ENCODE results near the gene TRIM74.
A peak's percentile ranks its signal among the peaks of the same experiment; 100 is the strongest.
"Not testable (repeated sequence)": the region's sequence is repeated elsewhere in the genome, so short reads cannot be mapped to it uniquely, and the experiment has no call there.

Gene TRIM74

GRCh38 chr7:72968980-72969516 lies at the start of gene TRIM74:
Gene TRIM74, minus strand, starts transcription at chr7:72969466. Its CDS starts 3,309 bp downstream, at chr7:72966157.
- not testable (repeated sequence) for H3K36me3 ChIP-seq (ENCODE audit: control insufficient read depth, insufficient read depth, low read length); H3K27me3 ChIP-seq (replicated peaks; ENCODE audit: control insufficient read depth, insufficient read depth, low read length); DNase-seq (ENCODE audit: extremely low read depth, insufficient read length); H3K4me3 ChIP-seq (replicated peaks; ENCODE audit: low read depth, low read length)

- DNase-seq (ENCODE audit: extremely low read depth, insufficient read length); H3K36me3 ChIP-seq (ENCODE audit: control insufficient read depth, insufficient read depth, low read length); H3K27me3 ChIP-seq (replicated peaks; ENCODE audit: control insufficient read depth, insufficient read depth, low read length): not testable (repeated sequence)
- H3K4me3 ChIP-seq (replicated peaks; ENCODE audit: low read depth, low read length): peak overlapping the region; percentile 62
Measured at GRCh38 chr7:73006491-73006890, 37.2 kb upstream of the TRIM74 start.

DNA sequence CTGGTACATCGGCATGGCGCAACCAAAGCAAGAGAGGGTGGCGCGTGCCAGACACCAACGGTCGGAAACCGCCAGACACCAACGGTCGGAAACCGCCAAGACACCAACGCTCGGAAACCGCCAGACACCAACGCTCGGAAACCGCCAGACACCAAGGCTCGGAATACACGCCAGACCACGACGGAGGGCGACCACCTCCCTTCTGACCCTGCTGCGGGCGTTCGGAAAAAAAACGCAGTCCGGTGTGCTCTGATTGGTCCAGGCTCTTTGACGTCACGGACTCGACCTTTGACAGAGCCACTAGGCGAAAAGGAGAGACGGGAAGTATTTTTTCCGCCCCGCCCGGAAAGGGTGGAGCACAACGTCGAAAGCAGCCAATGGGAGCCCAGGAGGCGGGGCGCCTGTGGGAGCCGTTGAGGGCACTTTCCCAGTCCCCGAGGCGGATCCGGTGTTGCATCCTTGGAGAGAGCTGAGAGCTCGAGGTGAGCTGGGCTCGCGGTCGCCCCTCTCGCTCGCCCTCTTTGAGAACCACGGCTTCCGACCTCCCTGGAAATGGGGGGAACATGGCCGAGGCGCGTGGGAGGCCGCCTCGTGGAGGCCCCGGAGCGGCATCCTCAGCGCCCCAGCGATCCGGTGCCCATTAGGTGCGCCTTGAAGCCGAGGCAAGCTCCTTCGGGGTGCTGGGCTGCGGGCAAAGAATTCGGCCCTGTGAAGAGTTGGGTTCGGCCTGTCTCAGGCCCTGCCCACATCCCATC lies 36.6 kb upstream of the TRIM74 start:
- H3K27me3 ChIP-seq (replicated peaks; ENCODE audit: control insufficient read depth, insufficient read depth, low read length); H3K36me3 ChIP-seq (ENCODE audit: control insufficient read depth, insufficient read depth, low read length); DNase-seq (ENCODE audit: extremely low read depth, insufficient read length): not testable (repeated sequence)
- peak overlapping the region; percentile 71 for H3K4me3 ChIP-seq (replicated peaks; ENCODE audit: low read depth, low read length)

DNA sequence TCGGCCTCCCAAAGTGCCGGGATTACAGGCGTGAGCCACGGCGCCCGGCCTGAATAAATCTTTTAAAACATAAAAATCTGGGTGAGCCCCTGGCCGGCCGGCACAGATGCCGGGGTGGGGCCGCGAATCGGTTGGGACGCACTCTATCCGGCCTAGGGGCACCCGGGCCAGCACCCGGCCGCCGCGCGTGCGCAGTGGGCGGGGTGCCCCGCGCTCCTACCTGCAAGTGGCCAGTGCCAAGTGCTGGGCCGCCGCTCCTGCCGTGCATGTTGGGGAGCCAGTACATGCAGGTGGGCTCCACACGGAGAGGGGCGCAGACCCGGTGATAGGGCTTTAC lies 36.1 kb upstream of the TRIM74 start:
- peak overlapping the region; percentile 70 for H3K4me3 ChIP-seq (replicated peaks; ENCODE audit: low read depth, low read length)
- not testable (repeated sequence) for H3K36me3 ChIP-seq (ENCODE audit: control insufficient read depth, insufficient read depth, low read length); DNase-seq (ENCODE audit: extremely low read depth, insufficient read length); H3K27me3 ChIP-seq (replicated peaks; ENCODE audit: control insufficient read depth, insufficient read depth, low read length)

GRCh38 chr7:72997887-72998468 lies 28.7 kb upstream of the TRIM74 start:
- not testable (repeated sequence) for H3K27me3 ChIP-seq (replicated peaks; ENCODE audit: control insufficient read depth, insufficient read depth, low read length); H3K36me3 ChIP-seq (ENCODE audit: control insufficient read depth, insufficient read depth, low read length); H3K4me3 ChIP-seq (replicated peaks; ENCODE audit: low read depth, low read length); DNase-seq (ENCODE audit: extremely low read depth, insufficient read length)

DNA sequence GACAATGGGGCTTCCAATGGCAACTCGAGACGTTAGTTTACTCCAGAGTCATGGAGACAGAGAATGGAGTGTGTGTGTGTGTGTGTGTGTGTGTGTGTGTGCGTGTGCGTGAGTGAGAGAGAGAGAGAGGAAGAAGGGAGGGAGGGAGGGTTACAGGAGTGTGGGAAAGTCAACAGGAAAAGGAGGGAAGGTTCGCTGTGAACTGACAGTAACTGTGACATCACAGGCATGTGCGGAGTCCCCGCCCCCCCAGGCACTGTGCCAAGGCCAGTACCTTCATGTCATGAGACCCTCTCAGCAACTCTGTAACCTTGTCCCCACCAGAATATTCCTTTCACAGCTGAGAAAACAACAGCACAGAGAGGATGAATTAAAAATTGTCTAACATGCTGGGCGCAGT lies 28.2 kb upstream of the TRIM74 start:
- not testable (repeated sequence) for H3K4me3 ChIP-seq (replicated peaks; ENCODE audit: low read depth, low read length); DNase-seq (ENCODE audit: extremely low read depth, insufficient read length); H3K36me3 ChIP-seq (ENCODE audit: control insufficient read depth, insufficient read depth, low read length); H3K27me3 ChIP-seq (replicated peaks; ENCODE audit: control insufficient read depth, insufficient read depth, low read length)

DNA sequence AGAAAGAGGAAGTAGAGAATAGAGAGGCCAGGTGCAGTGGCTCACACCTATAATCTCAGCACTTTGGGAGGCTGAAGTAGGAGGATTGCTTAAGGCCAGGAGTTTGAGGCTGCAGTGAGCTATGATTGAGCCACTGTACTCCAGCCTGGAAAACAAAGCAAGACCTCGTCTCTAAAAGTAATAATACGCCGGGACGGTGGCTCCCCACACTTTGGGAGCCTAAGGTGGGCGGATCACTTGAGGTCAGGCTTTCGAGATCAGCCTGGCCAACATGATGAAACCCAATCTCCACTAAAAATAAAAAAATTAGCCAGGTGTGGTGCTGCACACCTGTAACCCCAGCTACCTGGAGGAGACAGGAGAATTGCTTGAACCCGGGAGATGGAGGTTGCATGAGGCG lies 26.2 kb upstream of the TRIM74 start:
- not testable (repeated sequence) for H3K4me3 ChIP-seq (replicated peaks; ENCODE audit: low read depth, low read length); DNase-seq (ENCODE audit: extremely low read depth, insufficient read length); H3K36me3 ChIP-seq (ENCODE audit: control insufficient read depth, insufficient read depth, low read length); H3K27me3 ChIP-seq (replicated peaks; ENCODE audit: control insufficient read depth, insufficient read depth, low read length)

DNA sequence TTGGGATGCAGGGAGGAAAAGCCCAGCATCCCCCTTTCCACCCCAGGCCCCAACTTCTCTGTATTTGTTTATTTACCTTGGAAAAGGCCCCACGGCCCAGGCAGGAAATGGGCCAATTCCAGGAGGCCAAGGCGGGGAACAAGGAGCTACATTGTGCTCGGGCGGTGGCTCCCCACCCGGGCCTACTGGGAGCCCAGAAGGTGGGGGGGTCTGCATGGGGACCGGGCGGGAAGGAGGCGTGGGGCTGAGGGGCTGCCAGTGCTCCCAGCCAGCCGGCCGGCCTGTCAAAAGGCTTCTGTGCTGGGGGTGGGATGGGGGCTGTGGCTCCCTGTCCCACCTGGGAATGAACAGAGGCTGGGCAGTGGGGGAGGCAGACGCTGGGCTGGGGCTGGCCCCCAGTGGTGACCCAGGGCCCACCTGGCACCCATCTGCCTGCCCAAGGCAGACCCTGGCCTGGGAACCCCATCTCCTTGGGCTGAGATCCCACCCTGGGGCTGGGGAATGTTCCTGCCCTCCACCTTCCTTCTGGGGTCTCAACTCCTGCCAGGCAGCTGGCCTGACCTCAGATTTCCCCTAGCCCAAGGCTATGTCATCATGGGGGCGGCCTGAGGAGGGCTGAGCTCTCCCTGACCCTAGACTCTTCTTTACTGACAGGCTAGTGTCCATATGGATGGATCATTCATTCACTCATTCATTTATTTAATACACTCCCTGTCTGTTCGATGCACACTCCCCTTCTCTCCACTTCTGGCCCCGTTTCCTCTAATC lies 21.1 kb upstream of the TRIM74 start:
- not testable (repeated sequence) for DNase-seq (ENCODE audit: extremely low read depth, insufficient read length); H3K36me3 ChIP-seq (ENCODE audit: control insufficient read depth, insufficient read depth, low read length); H3K4me3 ChIP-seq (replicated peaks; ENCODE audit: low read depth, low read length); H3K27me3 ChIP-seq (replicated peaks; ENCODE audit: control insufficient read depth, insufficient read depth, low read length)

- H3K4me3 ChIP-seq (replicated peaks; ENCODE audit: low read depth, low read length); H3K36me3 ChIP-seq (ENCODE audit: control insufficient read depth, insufficient read depth, low read length); DNase-seq (ENCODE audit: extremely low read depth, insufficient read length); H3K27me3 ChIP-seq (replicated peaks; ENCODE audit: control insufficient read depth, insufficient read depth, low read length): not testable (repeated sequence)
Measured at GRCh38 chr7:72982084-72982483, 12.8 kb upstream of the TRIM74 start.

GRCh38 chr7:72980382-72980781 lies 11.1 kb upstream of the TRIM74 start:
- H3K27me3 ChIP-seq (replicated peaks; ENCODE audit: control insufficient read depth, insufficient read depth, low read length); DNase-seq (ENCODE audit: extremely low read depth, insufficient read length); H3K36me3 ChIP-seq (ENCODE audit: control insufficient read depth, insufficient read depth, low read length); H3K4me3 ChIP-seq (replicated peaks; ENCODE audit: low read depth, low read length): not testable (repeated sequence)

DNA sequence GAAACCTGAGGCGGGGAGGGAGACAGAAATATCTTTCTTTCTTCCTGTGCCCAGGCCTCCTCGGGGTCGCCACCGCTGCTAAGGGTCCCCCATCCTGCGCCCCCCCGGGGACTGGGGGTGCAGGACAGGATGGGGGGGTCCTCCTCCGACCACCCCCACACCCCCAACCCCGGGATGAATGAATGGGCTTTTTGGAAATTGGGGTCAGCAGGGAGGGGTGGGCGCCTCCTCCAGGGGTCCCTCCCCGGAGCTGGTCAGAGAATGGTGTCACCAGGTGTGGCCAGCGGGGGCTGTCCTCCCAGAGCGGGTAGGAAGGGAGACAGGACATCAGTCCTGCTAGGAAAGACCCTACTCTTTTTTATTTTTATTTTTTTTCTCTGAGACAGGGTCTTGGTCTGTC lies 7.2 kb upstream of the TRIM74 start:
- DNase-seq (ENCODE audit: extremely low read depth, insufficient read length): not testable (repeated sequence)

DNA sequence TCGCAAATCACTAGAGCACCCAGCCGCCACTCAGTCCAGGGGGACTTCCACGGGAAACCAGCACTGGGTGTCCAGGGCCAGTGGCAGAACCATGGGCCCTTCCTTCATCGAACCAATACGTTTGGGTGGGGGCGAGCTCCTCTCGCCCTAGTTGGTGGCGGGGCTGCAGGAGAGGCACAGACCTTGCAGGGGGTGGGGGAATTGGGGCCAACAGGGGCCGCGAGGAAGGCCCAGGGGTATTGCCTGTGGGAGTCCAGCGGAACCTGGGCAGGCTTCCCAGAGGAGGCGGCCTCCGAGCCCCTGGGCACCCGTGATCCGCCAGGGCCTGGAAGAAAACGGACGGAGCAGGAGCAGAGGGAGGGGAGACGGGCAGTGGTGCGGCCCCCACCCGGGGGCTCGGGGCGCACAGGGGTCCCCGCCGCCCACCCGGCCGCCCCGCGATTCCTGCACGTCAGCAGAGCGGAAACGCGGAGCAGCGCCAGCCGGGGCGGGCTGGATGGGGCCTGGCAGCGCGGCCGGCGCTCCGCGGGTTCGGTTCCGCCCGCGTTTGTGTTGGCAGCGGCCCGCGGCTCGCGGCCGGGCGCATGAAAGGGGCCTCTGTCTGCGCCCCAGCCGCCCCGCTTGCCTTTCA lies 6.5 kb upstream of the TRIM74 start:
- not testable (repeated sequence) for H3K27me3 ChIP-seq (replicated peaks; ENCODE audit: control insufficient read depth, insufficient read depth, low read length); H3K36me3 ChIP-seq (ENCODE audit: control insufficient read depth, insufficient read depth, low read length); H3K4me3 ChIP-seq (replicated peaks; ENCODE audit: low read depth, low read length); DNase-seq (ENCODE audit: extremely low read depth, insufficient read length)

More for the DNA sequence above, 7.2 kb upstream of the TRIM74 start:
- H3K36me3 ChIP-seq (ENCODE audit: control insufficient read depth, insufficient read depth, low read length); H3K4me3 ChIP-seq (replicated peaks; ENCODE audit: low read depth, low read length); H3K27me3 ChIP-seq (replicated peaks; ENCODE audit: control insufficient read depth, insufficient read depth, low read length): not testable (repeated sequence)

DNA sequence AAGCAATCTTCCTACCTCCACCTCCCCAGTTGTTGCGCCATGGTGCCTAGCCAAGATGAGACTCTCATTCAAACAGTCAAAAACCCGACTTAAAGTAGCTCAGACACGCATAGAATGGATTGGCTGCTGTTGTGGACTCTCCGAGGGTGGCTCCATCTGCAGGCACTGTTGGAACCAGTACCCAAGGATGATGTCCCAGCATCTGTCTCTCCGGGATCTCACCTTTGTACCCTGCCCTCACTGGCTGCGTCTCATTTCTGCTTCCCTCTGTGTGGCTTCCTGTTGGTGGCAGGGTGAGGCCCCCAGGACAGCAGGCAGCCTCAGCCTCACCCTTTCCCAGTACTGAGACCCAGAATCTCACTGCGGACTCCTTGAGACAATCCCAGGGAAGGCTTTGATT lies 5.5 kb upstream of the TRIM74 start:
- H3K4me3 ChIP-seq (replicated peaks; ENCODE audit: low read depth, low read length); H3K27me3 ChIP-seq (replicated peaks; ENCODE audit: control insufficient read depth, insufficient read depth, low read length); H3K36me3 ChIP-seq (ENCODE audit: control insufficient read depth, insufficient read depth, low read length); DNase-seq (ENCODE audit: extremely low read depth, insufficient read length): not testable (repeated sequence)

DNA sequence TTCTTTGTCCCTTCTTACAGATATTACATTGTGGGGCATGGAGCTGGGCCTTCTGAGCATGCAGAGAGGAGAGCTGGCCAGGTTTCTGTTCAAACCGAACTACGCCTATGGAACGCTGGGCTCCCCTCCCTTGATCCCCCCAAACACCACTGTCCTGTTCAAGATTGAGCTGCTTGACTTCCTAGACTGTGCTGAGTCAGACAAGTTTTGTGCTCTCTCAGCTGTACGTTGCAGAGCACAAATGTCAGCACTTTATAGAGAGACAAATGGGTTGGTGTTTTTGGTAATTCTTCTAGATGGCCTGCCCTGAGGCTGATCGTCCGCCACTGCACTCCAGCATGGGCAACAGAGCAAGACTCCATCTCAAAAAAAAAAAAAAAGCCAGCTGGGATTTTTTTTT lies 2.2 kb upstream of the TRIM74 start:
- H3K4me3 ChIP-seq (replicated peaks; ENCODE audit: low read depth, low read length); DNase-seq (ENCODE audit: extremely low read depth, insufficient read length); H3K36me3 ChIP-seq (ENCODE audit: control insufficient read depth, insufficient read depth, low read length); H3K27me3 ChIP-seq (replicated peaks; ENCODE audit: control insufficient read depth, insufficient read depth, low read length): not testable (repeated sequence)
